ENCODE data around the gene SPOCK1.

The SPOCK1 gene

DNA sequence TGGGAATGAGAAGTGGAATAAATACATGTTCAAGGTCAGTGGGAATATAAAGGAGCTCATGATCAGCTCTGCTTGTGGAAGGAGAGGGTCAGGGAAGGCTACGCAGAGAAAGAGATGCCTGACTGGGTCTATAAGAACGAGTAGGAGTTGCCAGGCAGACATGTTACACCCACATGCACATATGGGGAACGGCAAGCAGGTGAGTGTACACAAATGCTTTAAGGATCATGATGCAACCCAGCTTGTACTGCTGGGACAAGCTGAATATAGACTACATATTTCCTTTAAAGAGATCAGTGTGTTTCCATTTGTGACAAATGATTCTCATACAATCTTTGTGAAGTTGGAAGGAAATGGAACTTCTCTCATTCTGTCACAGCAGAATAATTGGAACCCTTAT, 141.7 kb downstream of the SPOCK1 start:
- no peak for DNase-seq

DNA sequence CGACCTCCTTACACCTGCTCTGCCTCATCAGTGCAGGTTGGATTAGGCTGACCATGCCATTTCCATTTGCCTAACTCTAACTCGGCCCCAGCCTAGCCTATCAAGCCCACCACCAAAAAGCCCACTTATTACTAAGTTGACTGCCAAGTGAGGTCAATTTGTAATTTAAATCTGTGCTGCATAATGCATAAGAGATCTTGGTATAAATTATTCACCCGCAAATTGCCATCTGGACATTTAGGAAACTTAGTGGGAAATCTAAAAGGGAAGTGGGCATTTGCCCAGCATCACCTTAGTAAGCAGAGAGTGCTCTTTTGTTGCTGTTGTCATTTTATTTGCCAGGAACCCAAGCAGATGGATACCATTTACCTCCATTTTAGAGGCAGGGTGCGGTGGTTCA, 143.0 kb downstream of the SPOCK1 start:
- DNase-seq, result no peak

DNA sequence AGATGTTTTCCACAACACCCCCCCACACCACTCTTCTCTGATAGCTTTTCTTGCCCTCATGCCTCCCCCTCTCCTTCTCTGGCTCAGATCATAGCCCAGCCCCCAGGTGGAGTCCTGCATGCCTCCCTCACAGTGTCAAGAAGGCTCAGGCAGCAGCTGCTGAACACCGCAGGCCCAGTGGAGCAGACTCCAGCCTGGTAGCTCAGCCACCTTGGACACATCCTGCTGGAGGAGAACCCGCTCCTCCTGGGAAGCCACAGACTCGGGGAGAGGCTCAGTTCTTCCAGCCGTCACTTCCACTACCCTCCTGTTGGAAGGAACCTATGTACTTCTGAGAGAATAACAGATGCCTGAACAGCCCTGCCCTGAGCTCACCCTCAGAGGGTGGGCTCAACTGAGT, 143.4 kb downstream of the SPOCK1 start:
- no peak for DNase-seq

DNA sequence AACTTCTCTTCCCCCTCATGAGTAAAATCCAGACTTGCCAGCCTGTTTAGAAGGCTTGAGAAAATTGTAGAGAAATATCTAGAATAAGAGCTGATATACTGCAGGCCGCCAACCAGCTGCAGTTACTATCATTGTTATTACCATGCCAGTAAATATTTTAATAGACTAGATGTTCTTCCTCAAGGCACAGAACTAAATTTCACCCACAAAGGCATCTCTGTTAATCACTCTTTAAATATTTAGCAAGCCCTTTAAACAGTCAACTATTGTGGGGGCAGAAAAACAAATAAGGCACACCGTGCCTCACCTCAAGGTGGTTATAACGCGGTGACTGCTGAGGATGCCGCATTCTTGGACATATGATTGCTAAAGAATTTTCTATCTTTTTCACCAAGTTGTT, 147.0 kb downstream of the SPOCK1 start:
- DNase-seq, result no peak

DNA sequence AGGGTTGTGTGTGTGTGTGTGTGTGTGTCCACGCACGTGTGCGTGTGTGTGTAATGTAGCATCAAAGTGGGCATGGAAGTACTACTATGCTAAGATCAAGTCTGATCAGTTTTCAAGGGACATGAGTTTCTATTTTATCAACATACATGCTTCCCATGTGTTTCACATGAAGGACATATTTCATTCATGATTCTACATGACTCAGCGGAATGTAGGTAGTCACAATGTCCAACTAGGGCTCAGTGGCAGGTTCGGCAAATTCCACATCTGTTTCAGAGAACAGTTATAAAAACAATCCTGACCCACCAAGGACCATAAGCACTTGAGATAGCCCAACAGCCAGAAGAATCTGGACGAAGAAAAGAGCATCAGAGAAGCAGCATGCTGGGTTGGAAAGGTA, 148.3 kb downstream of the SPOCK1 start:
- DNase-seq, result no peak

DNA sequence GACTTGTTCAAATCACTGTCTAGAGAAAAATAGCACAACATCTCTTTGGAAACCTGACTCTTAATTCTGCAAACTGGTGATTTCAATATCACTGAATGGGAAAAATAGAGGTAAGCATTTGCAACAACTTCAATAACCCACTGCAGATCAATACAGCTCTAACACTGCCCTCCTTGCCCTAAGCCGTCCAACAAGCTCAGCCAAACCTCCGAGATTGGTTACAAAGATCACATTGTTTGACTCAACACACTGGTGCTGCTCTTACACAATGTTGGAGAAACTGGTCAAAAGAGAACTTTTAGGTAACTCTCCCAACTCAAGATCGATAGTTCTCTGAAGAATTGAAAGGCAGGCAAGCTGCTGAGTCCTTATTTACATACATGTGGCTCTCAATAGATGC, 150.4 kb downstream of the SPOCK1 start:
- DNase-seq, result no peak

DNA sequence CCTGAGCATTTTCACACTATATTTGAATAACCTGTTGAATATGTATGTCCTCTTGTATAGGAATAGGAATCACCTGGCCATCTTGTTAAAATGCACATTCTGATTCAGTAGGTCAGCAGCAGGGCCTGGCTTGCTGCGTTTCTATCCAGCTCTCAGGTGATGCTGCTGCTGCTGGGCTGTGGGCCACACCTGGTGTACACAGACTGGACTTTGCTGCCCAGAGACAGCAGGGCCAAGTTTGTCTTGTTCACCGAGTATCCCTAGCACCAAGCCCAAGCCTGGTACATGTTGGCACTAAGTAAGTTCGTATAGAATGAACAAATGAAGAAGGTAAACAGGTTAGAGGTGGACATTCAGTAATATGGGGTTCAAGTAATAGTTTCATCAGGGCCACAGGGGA, 151.3 kb downstream of the SPOCK1 start:
- DNase-seq, result no peak

DNA sequence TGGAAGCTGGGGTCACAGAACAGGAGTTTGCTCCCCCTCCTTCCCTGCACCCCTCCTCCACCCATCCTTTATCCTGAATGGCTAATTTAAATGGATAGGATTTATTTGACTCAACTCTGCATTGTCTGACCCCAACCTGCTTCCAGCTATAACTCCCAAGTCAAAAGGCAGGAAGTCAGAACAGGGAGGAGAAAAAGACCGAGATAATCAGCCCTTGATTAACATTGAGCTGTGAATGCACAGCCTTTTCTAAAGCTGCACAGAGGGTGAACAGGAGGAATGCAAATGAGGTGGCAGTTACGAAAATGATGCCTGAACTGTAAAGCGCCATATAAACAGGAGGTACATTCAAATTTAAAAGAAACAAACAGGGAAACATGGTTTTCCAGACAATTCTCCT, 152.8 kb downstream of the SPOCK1 start:
- no peak for DNase-seq

DNA sequence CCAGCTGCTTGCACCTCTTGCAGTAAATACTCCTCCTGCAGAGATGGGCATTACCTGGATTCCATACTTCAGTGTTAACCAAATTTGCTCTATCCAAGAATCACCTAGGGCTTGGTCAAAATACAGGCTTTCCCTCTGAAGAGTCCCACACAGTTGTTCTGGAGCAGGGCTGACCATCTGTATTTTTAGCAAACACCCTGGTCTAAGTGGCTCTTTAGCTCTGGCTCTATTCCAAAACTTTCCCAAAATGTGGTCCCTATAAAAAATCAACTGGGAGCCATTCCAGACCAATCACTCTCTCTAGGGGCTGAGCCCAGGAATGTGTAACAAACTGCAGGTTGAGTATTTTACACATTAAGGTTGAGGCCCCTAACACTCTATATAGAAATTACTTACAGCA, 153.7 kb downstream of the SPOCK1 start:
- DNase-seq, result peak; percentile 27

DNA sequence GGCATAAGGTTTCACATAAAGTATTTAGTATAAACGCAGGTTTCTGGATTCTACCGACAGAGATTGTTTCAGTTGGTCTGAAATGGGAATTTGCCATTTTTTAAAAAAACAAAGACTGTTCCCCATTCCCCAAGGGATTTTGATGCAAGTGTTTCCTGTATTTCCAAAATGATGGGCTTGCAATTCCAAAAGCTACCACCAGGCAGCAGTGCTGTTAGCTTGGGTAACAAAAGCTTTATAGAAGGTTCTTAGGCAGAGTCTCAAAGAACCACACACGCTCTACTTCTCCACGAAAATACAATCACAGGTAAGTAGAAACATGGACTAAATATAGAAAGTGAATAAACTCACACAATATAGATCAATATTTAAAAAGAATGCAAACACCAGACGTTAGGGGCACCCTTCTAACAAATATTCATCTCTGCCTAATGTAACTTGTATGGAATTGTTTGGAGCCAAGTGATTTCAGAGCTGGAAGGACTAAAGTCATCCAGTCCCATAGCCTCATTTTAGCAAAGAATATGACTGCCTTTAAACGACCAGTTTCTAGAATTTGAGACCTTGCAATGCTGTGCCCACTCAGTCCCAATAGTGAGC, 154.3 kb downstream of the SPOCK1 start:
- peak; percentile 51 for DNase-seq

DNA sequence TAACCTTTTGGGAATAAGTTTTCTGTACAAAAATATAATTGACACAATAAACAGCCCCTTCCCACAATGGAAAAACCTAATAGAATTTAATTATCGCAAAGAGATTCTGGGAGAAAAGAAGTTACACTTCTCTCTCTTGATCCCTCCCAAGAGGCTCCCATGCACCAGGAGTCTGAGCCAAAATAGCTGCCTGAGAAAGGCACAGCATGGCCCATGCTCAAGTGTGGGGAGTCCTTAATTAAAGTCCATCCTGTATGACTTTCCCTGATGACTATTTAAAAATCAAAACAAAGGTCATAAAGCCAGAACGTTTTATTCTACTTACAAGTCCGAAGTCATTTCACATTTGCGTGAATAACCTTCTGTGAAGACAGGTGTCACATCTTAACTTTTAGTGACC, 155.1 kb downstream of the SPOCK1 start:
- DNase-seq, result no peak

DNA sequence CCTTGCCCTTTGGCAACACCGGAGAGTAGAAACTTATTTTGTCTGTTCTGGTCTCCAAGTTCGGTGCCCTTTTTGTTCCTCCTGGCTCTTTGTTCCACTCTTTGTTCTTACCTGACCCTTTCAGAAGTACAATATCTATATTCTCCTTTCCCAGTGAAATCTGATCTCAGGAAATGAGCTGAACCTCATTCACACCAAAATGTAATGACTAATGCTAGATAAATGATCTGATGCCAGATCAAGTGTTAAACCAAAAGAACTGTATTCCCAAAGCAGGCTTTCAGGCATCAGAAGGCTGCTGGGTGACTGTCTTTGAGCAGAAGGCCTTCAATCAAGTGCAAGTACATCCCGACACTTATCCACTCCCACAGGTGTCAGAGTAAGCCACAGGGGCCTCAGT, 156.4 kb downstream of the SPOCK1 start:
- no peak for DNase-seq

DNA sequence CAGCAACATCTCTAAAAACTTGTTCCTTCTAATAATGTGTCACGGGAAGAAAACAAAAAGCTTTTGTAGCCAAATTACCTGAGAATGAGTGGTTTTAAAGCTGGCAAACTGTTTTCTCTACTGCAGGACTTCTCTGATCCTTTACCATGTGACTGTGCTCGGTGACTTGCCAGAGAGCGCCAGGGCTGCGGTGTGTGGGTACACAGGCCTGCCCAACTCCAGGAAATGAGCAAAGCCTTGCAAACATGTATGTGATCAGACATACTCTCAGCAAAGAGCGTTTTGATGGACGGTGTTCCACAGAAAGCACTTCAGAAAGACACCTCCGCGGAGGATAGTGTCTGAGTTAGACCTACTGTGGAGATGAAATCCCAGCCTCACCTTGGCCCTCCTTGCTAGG, 157.3 kb downstream of the SPOCK1 start:
- DNase-seq, result no peak

DNA sequence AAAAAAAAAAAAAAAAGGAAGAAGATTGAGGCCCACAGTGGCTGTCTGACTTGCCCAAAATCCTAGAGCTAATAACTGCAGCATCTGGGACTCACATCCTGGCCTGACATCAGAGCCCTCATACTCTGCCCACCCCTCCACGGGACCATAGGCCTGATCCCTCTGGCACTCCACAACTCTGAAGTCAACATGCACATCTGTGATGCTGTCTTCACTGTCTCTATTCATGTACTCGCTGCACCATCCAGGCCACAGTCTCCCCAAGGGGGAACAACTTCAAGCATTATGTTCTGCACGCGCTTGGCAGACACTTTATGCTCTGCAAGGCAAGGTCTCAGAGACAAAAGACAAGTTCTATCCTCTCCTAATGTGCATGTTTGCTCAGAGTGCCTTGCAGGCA, 158.2 kb downstream of the SPOCK1 start:
- no peak for DNase-seq

DNA sequence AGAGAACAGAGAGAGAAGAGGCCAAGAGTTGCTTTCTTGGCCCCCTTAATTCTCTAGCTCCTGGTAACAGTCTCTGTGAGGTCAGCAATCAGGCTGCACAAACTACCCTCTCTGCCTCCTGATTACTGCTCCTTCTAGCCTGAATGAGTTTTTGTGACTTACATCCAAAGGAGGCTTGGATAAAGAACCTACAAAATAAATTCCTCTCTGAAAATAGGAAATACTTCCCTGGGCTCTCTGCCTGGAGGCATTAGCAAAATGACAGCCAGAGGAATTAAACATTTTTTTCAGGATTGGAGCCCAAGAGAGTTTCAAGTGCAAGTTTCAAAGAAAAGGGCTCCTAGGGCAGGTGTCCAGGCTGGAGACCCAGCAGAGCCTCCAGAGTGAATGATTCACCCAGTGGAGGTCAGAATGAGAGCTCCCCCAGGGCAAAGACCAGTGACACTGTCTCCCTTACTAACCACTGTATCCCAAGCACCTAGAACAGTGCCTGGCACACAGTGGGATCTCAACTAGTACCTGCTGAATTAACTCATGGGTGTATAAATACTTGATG, 162.5 kb downstream of the SPOCK1 start:
- DNase-seq, result no peak

DNA sequence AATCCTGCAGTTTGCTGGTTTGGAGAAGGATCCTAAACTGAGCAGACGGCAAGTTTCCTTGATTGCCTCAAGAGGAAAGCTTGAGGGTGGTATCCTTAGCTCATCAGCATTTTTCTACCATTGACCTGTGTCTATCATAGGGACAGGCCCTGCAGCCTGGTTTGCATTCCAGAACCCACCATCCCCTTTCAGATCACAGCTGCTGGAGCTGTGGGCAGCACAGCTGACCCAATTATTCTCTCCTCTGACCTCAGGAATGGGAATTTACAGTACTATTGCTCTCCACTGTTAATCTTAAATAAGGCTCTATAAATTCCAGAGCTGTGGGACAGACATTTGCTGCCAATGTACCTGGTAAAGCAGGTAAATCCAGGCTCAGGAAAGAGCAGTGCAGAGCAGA, 163.0 kb downstream of the SPOCK1 start:
- no peak for DNase-seq

DNA sequence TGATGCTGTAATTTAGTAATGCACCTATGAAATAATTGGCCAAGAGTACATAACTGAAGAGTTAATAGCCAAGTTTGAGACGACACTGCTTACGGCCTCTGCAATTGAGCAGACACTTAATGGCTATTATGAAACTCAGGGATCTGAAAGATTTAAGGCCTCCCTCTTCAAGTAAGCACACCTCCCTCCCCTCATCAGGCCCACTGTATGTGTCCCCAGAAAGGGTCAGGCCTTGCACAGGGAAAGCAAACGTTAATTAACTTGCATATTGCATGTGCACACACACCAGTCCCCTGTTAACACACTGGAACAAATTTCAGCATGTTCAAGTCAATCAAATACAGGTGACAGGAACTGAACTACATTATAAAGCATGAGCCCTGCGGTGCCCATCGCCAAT, 163.6 kb downstream of the SPOCK1 start:
- DNase-seq, result no peak

DNA sequence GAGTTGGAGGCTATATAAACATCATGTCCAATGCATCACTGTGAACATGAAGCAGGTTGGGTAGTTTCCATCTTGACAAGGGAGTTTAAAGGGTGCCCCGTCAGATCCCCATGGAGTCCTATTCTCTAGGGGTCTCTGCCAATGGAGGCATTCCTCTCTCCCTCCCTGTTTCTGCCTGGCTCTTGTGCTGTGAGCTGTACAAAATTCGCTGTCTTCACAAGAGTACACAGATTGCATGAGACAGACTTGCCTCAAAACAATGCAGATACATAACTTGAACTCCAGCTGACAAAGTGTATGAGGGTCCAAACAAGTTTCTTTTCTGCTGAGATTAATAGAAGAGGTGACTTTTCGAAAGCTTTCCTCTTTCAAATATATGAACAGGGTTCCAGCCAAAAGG, 165.2 kb downstream of the SPOCK1 start:
- DNase-seq, result no peak

DNA sequence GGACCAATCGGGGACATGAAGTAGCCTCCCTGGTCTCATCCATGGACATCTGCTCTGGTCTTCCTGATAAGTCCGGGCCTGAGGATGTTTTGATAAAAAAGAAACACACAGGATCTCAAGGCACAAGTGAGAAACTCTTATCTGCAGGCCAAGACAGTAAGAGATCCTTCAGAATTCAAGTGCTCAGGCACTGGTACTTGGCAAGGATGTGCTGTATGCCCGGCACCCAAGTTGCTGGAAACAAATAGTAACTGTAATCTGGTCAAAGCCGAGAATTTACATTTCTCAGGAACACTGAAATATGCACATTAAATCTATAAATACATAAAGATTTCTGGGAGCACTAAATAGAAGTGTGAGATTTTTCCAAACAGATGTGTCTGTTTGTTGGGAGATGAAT, 165.7 kb downstream of the SPOCK1 start:
- no peak for DNase-seq

DNA sequence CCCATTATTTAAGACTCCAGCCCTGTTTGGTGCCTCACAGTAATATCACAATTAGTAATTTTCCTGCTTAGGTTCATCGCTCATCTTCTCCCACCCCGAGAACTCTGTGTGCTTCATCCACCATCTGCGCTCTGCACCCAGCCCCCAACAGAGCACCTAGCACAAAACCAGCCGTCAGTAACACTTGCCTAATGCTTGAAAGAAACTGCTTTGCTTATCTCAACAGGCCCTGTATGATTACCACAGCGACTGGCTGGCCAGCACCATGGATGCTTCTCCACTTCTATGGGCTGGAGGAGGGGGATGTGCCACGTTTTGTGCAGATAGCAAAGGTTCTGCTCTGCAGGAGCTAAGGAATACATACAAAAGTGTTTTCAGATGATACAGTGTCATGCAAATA, 166.8 kb downstream of the SPOCK1 start:
- no peak for DNase-seq

DNA sequence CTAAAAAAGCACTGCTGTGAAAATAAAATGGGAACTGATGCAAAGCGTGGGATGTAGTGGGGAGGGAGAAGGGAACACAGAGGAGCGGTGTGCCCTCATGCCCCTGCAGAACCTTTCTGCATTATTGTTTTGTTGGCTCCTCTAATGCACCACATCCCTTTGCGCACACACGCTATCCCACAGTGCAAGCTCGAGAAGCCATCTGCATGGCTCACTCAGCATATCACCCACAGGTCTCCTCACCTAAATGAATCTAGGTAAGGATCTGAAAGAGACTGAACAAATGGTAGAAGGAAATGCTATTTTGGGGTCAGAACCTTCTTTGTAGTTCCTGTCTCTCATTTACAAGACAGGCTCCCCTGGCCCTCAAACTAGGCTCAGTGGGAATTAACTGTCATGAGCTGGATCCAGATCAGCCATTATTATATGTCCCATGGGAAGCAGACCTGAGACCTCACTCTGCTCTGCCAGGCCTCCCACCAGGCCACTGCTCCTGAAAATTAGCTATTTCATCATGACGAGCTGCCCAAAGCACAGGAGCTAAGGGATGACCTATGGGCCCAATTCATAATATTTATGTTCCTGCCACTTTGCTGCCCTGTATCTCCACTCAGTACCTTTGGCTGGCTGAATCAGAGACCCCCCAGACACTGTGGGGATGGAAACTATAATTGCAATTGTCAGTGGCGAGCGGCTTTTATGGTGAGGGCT, 169.4 kb downstream of the SPOCK1 start:
- no peak for DNase-seq

DNA sequence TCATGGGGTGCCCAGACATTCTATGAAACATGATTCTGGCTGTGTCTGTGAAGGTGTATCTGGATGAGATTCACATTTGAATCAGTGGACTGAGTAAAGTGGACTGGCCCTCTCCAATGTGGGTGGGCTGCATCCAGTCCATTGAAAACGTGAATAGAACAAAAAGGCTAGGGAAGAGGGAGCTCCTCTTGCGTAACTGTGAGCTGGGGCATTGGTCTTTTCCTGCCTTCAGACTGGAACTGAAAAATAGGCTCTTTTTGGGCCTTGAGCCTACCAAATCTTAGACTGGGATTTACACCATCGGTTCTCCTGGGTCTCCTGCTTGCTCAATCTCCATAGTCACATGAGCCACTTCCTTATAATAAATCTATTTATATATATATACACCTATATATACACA, 170.1 kb downstream of the SPOCK1 start:
- DNase-seq, result no peak

DNA sequence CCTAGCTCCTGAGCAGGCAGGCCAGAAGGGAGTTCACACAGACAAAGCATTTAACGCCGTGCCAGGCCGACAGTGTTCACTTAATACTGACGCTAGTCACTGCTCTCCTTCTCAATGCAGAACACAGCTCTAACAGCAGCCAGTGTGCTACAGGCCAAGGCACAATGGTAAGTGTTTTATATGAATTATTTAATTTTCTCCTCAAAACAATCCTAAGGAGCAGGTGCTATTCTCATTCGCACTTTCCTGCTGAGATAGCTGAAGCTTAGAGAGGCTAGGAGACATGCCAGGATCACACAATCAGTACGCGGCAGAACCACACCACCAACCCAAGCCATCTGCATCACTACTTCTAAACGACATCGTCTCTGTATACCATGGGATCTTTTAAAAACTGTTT, 170.7 kb downstream of the SPOCK1 start:
- DNase-seq, result no peak

DNA sequence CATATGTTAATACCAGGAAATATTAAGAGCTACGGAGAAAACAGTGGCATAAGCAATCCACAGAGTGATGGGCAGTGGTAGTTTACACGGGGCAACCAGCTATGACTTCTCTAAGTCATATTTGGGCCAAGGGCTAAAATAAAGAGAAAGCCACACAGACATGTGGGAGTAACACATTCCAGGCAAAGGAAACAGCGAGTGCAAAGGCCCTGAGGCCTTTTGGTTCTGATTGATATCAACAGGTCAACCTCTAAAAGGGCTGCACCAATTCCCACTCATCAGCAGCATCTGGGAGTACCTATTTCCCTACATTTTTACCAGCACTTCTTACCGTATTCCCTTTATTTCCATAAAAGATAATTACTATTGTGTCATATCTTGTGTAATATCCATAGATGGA, 173.4 kb downstream of the SPOCK1 start:
- DNase-seq, result no peak
